HG02642 (cell line): ENCODE results near the gene FNBP1.

Experiments
- ATAC-seq: cut with Tn5 transposase; IDR thresholded peaks from one replicate; pipeline ENCODE4 v1.9.1; 2021; ENCODE audit warnings: mild to moderate bottlenecking; ENCODE audit not compliant: unreplicated experiment, poor library complexity

The FNBP1 gene

DNA sequence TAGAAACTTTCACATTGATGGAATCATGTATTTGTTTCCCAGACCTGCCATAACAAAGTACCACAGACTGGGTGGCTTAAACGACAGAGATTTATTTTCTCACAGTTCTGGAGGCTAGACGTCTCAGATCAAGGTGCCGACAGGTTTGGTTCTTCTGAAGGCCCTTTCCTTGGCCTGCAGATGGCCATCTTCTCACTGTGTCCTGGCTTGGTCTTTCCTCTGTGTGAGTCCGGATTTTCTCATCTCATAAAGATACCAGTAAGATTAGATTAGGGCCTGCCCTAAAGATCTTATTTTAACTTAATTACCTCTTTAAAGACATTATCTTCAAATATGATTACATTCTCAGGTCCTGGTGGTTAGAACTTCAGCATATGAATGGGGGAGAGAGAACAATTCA lies 201.9 kb downstream of the FNBP1 start:
- ATAC-seq, result no peak

DNA sequence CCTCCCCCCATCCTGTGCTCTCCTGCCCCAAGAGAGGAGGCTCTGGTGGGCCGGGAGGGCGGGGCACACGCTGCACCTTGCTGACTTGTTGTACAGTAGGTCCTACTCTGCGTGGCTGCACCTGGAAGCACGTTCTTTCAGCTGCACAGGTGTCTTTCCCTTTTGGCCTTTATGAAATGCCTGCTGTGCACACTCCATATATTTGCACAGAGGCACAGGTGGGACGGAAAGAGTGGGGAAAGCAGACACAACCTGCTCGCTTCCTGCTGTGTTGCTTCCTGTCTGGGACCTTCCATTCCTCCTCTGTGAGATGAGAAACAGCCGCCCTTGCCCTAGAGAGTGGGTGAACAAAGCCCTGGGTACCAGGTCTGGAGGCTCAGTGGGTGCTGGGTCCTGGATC lies 203.0 kb downstream of the FNBP1 start:
- no peak for ATAC-seq

DNA sequence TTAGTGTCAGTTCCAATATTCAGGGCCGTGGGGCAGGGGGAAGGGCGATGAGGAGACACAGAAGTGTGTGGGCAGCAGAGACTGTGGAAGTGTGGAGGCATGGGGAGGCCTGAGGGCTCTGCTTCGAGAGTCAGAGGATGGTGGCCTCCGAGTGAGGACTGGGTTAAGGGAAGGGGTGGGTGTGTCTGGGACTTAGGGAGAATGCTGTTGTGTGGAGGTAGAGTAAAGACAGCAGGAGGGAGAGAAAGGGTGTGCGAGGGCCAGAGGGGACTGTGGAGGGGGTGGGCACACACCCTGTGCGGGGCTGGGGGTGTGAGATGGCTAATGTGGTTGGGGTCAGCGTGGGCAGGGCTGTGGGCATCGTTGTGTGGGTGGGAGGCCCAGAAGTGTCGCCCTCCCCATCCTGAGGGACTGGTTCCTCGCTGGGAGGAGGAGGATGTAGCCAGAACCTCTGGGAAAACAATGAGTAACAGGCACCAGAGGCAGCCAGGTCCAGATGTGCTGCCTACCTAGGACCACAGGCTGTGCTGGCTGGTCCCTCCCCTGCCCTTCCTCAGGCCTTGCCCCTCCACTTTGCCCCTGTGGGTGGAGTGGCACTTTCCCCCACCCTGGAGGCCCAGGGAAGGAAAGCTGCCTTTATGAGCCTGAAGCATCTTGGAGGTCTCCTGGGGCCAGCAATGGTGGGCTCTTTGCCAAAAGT lies 203.5 kb downstream of the FNBP1 start:
- ATAC-seq, result no peak

DNA sequence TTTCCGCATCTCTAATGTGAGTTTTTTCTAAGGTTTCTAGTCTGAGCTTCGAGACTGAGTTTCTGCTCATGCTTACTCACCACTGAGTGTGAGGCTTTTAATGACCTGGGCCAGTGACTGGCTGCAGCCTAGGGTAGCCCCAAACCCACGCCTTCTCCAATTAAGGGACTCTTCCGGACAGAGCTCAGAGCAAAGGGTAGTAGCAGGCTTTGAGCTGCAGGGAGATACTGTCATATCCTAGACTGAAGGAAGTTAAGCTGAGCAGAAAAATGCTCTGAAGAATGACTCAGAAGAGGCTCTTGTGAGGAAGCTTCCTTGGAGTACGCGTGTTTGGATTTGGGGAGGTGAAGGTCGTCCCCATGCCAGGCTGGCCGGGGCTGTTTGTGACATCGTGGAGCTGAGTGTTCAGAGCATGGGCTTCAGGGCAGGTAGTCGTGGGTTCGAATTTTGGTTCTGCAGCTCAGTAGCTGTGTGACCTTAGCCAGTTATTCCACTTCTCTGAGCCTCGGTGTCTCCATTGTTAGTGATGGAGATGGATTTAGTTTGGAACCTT lies 204.2 kb downstream of the FNBP1 start:
- no peak for ATAC-seq
